ENCODE results near the gene CCDC85C. TPM values are rescaled to one million over a fixed set of nuclear protein-coding genes. Genes with fewer than 3 reads are reported as not detected.
A peak's percentile ranks its signal among the peaks of the same experiment; 100 is the strongest.

The CCDC85C gene
- total RNA-seq, 2 experiments from 2014 or later, result 11.3 to 12.7 TPM

- intact Hi-C loops (cut with micrococcal nuclease), result no loop called here
- H3K9me3 Mint-ChIP-seq, result no peaks in the 10 kb centered on the region
- peaks cover 12% of the 10 kb centered on the region for H3K4me1 Mint-ChIP-seq (ENCODE audit: low read depth)
- CTCF ChIA-PET, result no interaction called here
- DNase-seq, result no peak
- H3K27me3 Mint-ChIP-seq (ENCODE audit: low read depth), result no peaks in the 10 kb centered on the region
- H3K4me3 Mint-ChIP-seq, result no peak overlapping the region
- H3K36me3 Mint-ChIP-seq (ENCODE audit: low read depth), result no peaks in the 10 kb centered on the region
- H3K27ac Mint-ChIP-seq, result no peak overlapping the region
These were observed 77.0 kb downstream of the CCDC85C start for GRCh38 chr14:99527026-99527425.

- H3K4me1 Mint-ChIP-seq (ENCODE audit: low read depth), result peaks cover 12% of the 10 kb centered on the region
- no peaks in the 10 kb centered on the region for H3K27me3 Mint-ChIP-seq (ENCODE audit: low read depth)
- H3K27ac Mint-ChIP-seq, result no peak overlapping the region
- H3K4me3 Mint-ChIP-seq, result no peak overlapping the region
- intact Hi-C loops (cut with micrococcal nuclease), result no loop called here
- no peaks in the 10 kb centered on the region for H3K36me3 Mint-ChIP-seq (ENCODE audit: low read depth)
- CTCF ChIA-PET, result interaction anchor here (1.0 kb wide), 1 partner anchor 83 kb away, joined by 3 read pairs; no protein-coding TSS in a partner anchor
- no peaks in the 10 kb centered on the region for H3K9me3 Mint-ChIP-seq
- no peak for DNase-seq
These were observed 78.3 kb downstream of the CCDC85C start for GRCh38 chr14:99525699-99526080.

GRCh38 chr14:99524804-99525698, 79.0 kb downstream of the CCDC85C start:
- intact Hi-C loops (cut with micrococcal nuclease), result no loop called here
- no peaks in the 10 kb centered on the region for H3K36me3 Mint-ChIP-seq (ENCODE audit: low read depth)

GRCh38 chr14:99524091-99524661, 79.8 kb downstream of the CCDC85C start:
- Mint-ChIP-seq H3K9me3 (no peaks in the 10 kb centered on the region), H3K27ac (no peak overlapping the region), H3K4me1 (ENCODE audit: low read depth) (peaks cover 12% of the 10 kb centered on the region), H3K36me3 (ENCODE audit: low read depth) (no peaks in the 10 kb centered on the region), H3K27me3 (ENCODE audit: low read depth) (no peaks in the 10 kb centered on the region), H3K4me3 (no peak overlapping the region)
- CTCF ChIA-PET, result no interaction called here
- no peak for DNase-seq
- intact Hi-C loops (cut with micrococcal nuclease), result no loop called here

More at GRCh38 chr14:99524804-99525698, 79.0 kb downstream of the CCDC85C start:
- DNase-seq, result peak; percentile 43
- Mint-ChIP-seq H3K4me3 (no peak overlapping the region), H3K9me3 (no peaks in the 10 kb centered on the region), H3K4me1 (ENCODE audit: low read depth) (peaks cover 12% of the 10 kb centered on the region), H3K27me3 (ENCODE audit: low read depth) (no peaks in the 10 kb centered on the region), H3K27ac (peak overlapping the region; percentile 34)
- CTCF ChIA-PET, result interaction anchor here (1.0 kb wide), 1 partner anchor 83 kb away, joined by 3 read pairs; no protein-coding TSS in a partner anchor

- Mint-ChIP-seq H3K4me1 (ENCODE audit: low read depth) (peaks cover 12% of the 10 kb centered on the region), H3K4me3 (no peak overlapping the region), H3K27me3 (ENCODE audit: low read depth) (no peaks in the 10 kb centered on the region), H3K9me3 (no peaks in the 10 kb centered on the region), H3K27ac (no peak overlapping the region), H3K36me3 (ENCODE audit: low read depth) (no peaks in the 10 kb centered on the region)
- no peak for DNase-seq
- intact Hi-C loops (cut with micrococcal nuclease), result no loop called here
- CTCF ChIA-PET, result no interaction called here
These were observed 80.3 kb downstream of the CCDC85C start for GRCh38 chr14:99523704-99524055.

- Mint-ChIP-seq H3K27me3 (ENCODE audit: low read depth) (no peaks in the 10 kb centered on the region), H3K27ac (no peak overlapping the region), H3K36me3 (ENCODE audit: low read depth) (no peaks in the 10 kb centered on the region), H3K4me1 (ENCODE audit: low read depth) (peaks cover 12% of the 10 kb centered on the region), H3K4me3 (no peak overlapping the region), H3K9me3 (no peaks in the 10 kb centered on the region)
- no peak for DNase-seq
- CTCF ChIA-PET, result no interaction called here
- intact Hi-C loops (cut with micrococcal nuclease), result no loop called here
These were observed 80.9 kb downstream of the CCDC85C start for GRCh38 chr14:99522934-99523703.

GRCh38 chr14:99522457-99522891, 81.5 kb downstream of the CCDC85C start:
- Mint-ChIP-seq H3K27me3 (ENCODE audit: low read depth) (no peaks in the 10 kb centered on the region), H3K4me1 (ENCODE audit: low read depth) (peaks cover 12% of the 10 kb centered on the region), H3K9me3 (no peaks in the 10 kb centered on the region), H3K36me3 (ENCODE audit: low read depth) (no peaks in the 10 kb centered on the region), H3K4me3 (no peak overlapping the region), H3K27ac (no peak overlapping the region)
- intact Hi-C loops (cut with micrococcal nuclease), result no loop called here
- DNase-seq, result no peak
- CTCF ChIA-PET, result interaction anchor here (1.6 kb wide), 1 partner anchor 10 kb away, joined by 4 read pairs; no protein-coding TSS in a partner anchor

- H3K4me3 Mint-ChIP-seq, result no peak overlapping the region
- no peaks in the 10 kb centered on the region for H3K27me3 Mint-ChIP-seq (ENCODE audit: low read depth)
- intact Hi-C loops (cut with micrococcal nuclease), result no loop called here
- H3K27ac Mint-ChIP-seq, result no peak overlapping the region
- H3K9me3 Mint-ChIP-seq, result no peaks in the 10 kb centered on the region
- peaks cover 12% of the 10 kb centered on the region for H3K4me1 Mint-ChIP-seq (ENCODE audit: low read depth)
- DNase-seq, result no peak
- CTCF ChIA-PET, result interaction anchor here (1.6 kb wide), 1 partner anchor 9 kb away, joined by 4 read pairs; no protein-coding TSS in a partner anchor
- H3K36me3 Mint-ChIP-seq (ENCODE audit: low read depth), result no peaks in the 10 kb centered on the region
These were observed 82.0 kb downstream of the CCDC85C start for GRCh38 chr14:99522025-99522401.

- no peak for DNase-seq
- CTCF ChIA-PET, result interaction anchor here (1.6 kb wide), 1 partner anchor 9 kb away, joined by 4 read pairs; no protein-coding TSS in a partner anchor
- intact Hi-C loops (cut with micrococcal nuclease), result no loop called here
- Mint-ChIP-seq H3K27me3 (ENCODE audit: low read depth) (no peaks in the 10 kb centered on the region), H3K27ac (no peak overlapping the region), H3K9me3 (no peaks in the 10 kb centered on the region), H3K4me3 (no peak overlapping the region), H3K36me3 (ENCODE audit: low read depth) (no peaks in the 10 kb centered on the region), H3K4me1 (ENCODE audit: low read depth) (peaks cover 12% of the 10 kb centered on the region)
These were observed 82.6 kb downstream of the CCDC85C start for GRCh38 chr14:99521176-99522024.

GRCh38 chr14:99520571-99521081, 83.4 kb downstream of the CCDC85C start:
- H3K9me3 Mint-ChIP-seq, result no peaks in the 10 kb centered on the region
- intact Hi-C loops (cut with micrococcal nuclease), result no loop called here
- no peak overlapping the region for H3K27ac Mint-ChIP-seq
- H3K4me1 Mint-ChIP-seq (ENCODE audit: low read depth), result peaks cover 10% of the 10 kb centered on the region
- DNase-seq, result no peak
- no peak overlapping the region for H3K4me3 Mint-ChIP-seq
- no peaks in the 10 kb centered on the region for H3K36me3 Mint-ChIP-seq (ENCODE audit: low read depth)
- CTCF ChIA-PET, result no interaction called here
- H3K27me3 Mint-ChIP-seq (ENCODE audit: low read depth), result no peaks in the 10 kb centered on the region

GRCh38 chr14:99519931-99520421, 84.0 kb downstream of the CCDC85C start:
- Mint-ChIP-seq H3K27ac (no peak overlapping the region), H3K9me3 (no peaks in the 10 kb centered on the region), H3K4me3 (no peak overlapping the region), H3K36me3 (ENCODE audit: low read depth) (no peaks in the 10 kb centered on the region), H3K4me1 (ENCODE audit: low read depth) (peaks cover 4% of the 10 kb centered on the region), H3K27me3 (ENCODE audit: low read depth) (no peaks in the 10 kb centered on the region)
- CTCF ChIA-PET, result interaction anchor here (3.3 kb wide), 1 partner anchor 108 kb away, joined by 19 read pairs; no protein-coding TSS in a partner anchor
- no peak for DNase-seq
- intact Hi-C loops (cut with micrococcal nuclease), result loop anchor here (2.0 kb wide), 2 partner anchors 163 to 365 kb away; no protein-coding TSS in a partner anchor

Data from activated naive CD4-positive, alpha-beta T cell treated with anti-CD3 and anti-CD28 coated beads for 36 hours (primary cell).